ENCODE data around the gene FBXL19.

FBXL19 gene

DNA sequence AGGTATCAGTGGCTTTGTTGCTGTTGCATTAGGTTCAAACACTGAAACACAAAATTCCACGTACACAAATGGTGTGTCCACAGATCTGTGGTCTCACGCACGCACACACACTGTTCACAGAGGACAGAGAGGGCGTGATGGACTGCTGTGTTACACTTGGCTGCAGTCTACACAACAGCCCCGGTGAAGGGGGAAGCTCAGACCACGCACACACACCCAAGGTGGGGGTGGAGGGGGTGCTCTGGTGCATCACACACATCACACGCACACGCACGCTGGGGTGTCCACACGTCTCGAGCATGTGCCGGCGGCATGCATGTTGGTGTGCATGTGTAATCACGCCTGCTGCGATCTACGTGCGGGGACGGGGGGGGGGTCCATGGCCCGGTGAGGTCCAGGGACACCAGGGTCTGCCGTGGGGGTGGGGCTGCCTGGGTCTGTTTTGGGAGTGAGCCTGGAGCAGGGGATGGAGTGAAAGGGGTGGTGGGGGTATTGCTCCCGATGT, 69.0 kb downstream of the FBXL19 start:
- Histone ChIP-seq H3K4me1 (ENCODE audit: control insufficient read depth in 1 of 2, insufficient read depth in 1 of 2, low read depth in 1 of 2, low read length in 1 of 2) (peaks cover 7 to 9% of the 10 kb centered on the region in 2 experiments), H3K27me3 (peaks cover 15% of the 10 kb centered on the region), H3K36me3 (no peaks in the 10 kb centered on the region), H3K9me3 (no peaks in the 10 kb centered on the region), H3K4me3 (ENCODE audit: low read depth in 1 of 2, low read length in 1 of 2) (no peak overlapping the region), H3K27ac (no peak overlapping the region)
- TF ChIP-seq, protein P1, sequence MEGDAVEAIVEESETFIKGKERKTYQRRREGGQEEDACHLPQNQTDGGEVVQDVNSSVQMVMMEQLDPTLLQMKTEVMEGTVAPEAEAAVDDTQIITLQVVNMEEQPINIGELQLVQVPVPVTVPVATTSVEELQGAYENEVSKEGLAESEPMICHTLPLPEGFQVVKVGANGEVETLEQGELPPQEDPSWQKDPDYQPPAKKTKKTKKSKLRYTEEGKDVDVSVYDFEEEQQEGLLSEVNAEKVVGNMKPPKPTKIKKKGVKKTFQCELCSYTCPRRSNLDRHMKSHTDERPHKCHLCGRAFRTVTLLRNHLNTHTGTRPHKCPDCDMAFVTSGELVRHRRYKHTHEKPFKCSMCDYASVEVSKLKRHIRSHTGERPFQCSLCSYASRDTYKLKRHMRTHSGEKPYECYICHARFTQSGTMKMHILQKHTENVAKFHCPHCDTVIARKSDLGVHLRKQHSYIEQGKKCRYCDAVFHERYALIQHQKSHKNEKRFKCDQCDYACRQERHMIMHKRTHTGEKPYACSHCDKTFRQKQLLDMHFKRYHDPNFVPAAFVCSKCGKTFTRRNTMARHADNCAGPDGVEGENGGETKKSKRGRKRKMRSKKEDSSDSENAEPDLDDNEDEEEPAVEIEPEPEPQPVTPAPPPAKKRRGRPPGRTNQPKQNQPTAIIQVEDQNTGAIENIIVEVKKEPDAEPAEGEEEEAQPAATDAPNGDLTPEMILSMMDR (IDR thresholded peaks at IDR 0.05): no peak

DNA sequence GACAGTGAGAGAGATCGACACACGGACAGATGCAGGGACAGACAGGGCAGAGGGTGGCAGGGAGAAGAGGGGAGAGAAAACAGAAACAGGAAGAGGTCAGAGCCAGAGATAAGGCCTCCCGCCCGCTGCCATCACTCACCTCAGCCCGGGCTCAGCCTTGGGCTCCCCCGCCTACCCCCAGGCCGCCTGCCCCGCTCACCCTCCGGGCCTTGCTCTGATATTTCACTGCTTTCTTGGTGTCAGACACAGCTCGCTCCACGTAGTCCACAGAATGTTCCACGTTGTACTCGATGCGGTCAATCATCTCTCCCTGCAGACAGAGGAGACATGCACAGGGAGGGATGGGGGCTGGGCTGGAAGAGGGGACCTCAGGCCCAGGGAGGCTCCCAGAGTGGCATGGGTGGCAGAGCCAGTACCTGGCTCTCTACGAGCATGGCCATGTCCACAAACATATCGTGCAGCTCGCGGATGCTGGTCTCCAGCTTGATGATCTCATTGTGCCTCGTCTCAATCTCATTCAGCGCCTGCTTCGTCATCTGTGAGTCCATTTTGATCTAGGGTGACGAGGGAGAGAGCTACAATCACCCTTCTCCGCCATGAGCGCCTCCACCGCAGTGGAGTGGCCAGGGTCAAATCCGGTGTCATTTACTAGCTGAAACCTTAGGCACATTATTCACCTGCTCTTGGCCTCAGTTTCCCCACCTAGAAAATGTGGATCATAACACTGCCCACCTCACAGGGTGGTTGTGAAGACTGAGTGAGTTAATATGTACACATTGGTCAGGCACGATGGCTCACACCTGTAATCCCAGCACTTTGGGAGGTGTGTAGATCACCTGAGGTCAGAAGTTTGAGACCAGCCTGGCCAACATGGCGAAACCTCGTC, 69.8 kb downstream of the FBXL19 start:
- peaks cover 23% of the 10 kb centered on the region for H3K27me3 ChIP-seq
- no peak overlapping the region for H3K27ac ChIP-seq
- TF ChIP-seq, protein P1 (IDR thresholded peaks at IDR 0.05): no peak
- H3K4me1 ChIP-seq (ENCODE audit: control insufficient read depth in 1 of 2, insufficient read depth in 1 of 2, low read depth in 1 of 2, low read length in 1 of 2): peaks cover 12 to 14% of the 10 kb centered on the region in 2 experiments
- no peak overlapping the region for H3K4me3 ChIP-seq (ENCODE audit: low read depth in 1 of 2, low read length in 1 of 2)
- H3K36me3 ChIP-seq: no peaks in the 10 kb centered on the region
- H3K9me3 ChIP-seq: no peaks in the 10 kb centered on the region

DNA sequence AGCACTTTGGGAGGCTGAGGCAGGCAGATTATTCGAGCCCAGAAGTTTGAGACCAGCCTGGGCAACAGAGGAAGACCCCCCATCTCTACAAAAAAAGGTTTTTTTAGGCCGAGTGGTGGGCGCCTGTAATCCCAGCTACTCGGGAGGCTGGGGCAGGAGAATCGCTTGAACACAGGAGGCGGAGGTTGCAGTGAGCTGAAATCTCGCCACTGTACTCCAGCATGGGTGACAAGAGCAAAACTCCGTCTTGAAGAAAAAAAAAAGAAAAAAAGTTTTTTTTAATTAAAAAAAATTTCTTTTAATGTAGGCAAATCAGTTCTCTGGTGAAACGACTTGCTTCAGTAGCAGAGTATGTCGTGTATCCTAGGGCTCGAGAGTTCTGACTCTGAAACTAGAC, 72.6 kb downstream of the FBXL19 start:
- TF ChIP-seq, protein P1 (IDR thresholded peaks at IDR 0.05): no peak
- H3K27me3 ChIP-seq: peaks cover 33% of the 10 kb centered on the region
- H3K9me3 ChIP-seq: no peaks in the 10 kb centered on the region
- no peaks in the 10 kb centered on the region for H3K36me3 ChIP-seq
- no peak overlapping the region for H3K4me3 ChIP-seq (ENCODE audit: low read depth in 1 of 2, low read length in 1 of 2)
- no peak overlapping the region for H3K27ac ChIP-seq
- peaks cover 12 to 14% of the 10 kb centered on the region in 2 experiments for H3K4me1 ChIP-seq (ENCODE audit: control insufficient read depth in 1 of 2, insufficient read depth in 1 of 2, low read depth in 1 of 2, low read length in 1 of 2)

DNA sequence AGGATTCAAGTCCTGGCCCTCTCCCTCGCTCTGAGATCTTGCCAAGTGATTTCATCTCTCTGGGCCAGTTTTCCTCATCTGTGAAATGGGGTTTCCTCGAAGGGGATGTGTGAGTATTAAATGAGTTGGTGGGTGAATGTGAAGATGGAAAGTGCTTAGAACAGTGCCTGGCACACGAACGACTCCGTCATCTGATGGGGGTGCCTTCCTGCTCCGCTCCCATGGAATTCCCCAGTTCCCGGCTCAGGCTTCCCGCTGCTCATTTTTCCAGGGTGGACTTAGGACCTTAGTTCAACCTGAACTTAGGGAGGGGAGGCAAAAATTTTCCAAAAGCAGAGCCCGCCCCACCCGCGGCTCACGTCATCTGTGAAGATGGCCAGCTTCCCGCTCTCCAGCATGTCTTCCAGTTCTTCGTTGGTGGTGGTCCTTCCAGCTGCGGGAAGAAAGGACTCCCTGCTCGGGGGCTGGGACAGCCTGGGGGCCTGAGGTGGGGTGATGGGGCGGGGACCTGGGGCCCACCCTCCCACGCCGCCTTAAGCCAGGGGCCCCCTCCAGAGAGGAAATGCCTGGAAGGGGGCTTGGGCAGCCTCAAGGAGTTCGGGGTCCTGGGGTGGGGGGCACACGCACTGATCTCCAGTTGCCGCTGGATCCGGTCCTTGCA, 73.1 kb downstream of the FBXL19 start:
- Histone ChIP-seq H3K27me3 (peaks cover 33% of the 10 kb centered on the region), H3K4me3 (ENCODE audit: low read depth in 1 of 2, low read length in 1 of 2) (peak overlapping the region; percentile 57 to 68), H3K36me3 (no peaks in the 10 kb centered on the region), H3K9me3 (no peaks in the 10 kb centered on the region), H3K4me1 (ENCODE audit: control insufficient read depth in 1 of 2, insufficient read depth in 1 of 2, low read depth in 1 of 2, low read length in 1 of 2) (peaks cover 12 to 14% of the 10 kb centered on the region in 2 experiments), H3K27ac (no peak overlapping the region)
- TF ChIP-seq, protein P1 (IDR thresholded peaks at IDR 0.05): no peak

DNA sequence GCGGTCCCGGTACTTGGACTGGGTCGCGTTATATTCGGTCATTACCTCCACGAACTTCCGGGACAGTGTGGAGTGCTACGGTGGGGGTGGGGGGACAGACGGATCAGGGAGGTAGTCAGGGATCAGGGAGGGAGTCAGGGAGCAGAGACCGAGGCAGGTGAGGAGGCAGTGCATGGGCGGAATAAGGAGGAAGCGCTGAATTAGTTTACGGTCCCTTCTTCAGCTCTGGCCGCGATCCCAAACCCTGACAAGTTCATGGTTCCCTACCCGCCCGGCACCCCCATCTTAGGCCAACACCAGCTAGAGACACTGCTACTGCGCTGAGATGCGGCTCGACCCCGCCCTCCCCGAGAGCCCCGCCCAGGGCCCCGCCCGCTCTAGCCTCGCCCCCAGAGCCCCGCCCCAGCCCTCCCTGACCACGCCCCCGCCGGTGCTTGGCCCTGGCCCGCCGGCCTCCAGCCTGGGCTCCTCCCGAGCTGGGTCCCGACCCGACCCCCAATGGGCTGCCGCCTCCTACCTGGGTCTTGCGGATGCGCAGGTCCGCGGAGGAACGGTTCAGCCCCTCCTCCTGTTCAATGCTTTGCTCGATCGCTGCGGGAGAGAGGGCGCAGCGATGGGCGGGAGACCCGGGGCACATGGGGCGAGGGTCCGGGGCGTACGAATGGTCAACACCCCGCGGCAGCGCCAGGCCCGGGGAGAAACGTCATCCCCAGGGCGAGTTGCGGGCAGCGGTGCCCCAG, 73.8 kb downstream of the FBXL19 start:
- TF ChIP-seq, protein P1 (IDR thresholded peaks at IDR 0.05): peak; percentile 18
- Histone ChIP-seq H3K4me1 (ENCODE audit: control insufficient read depth in 1 of 2, insufficient read depth in 1 of 2, low read depth in 1 of 2, low read length in 1 of 2) (peaks cover 12 to 14% of the 10 kb centered on the region in 2 experiments), H3K27ac (no peak overlapping the region)

More for the DNA sequence above, 73.8 kb downstream of the FBXL19 start:
- peaks cover 36% of the 10 kb centered on the region for H3K27me3 ChIP-seq
- no peaks in the 10 kb centered on the region for H3K9me3 ChIP-seq
- peak overlapping the region; percentile 57 to 68 for H3K4me3 ChIP-seq (ENCODE audit: low read depth in 1 of 2, low read length in 1 of 2)
- H3K36me3 ChIP-seq: no peaks in the 10 kb centered on the region

Measured in neutrophil (primary cell).